Kidney epithelial cell (primary cell): ENCODE data around the gene PNLIPRP1. TPM values are rescaled to one million over a fixed set of nuclear protein-coding genes. Genes with fewer than 3 reads are reported as not detected.

Source experiments
- DNase-seq: peaks from one replicate; pipeline ENCODE4 v3.0.0-alpha.2; 2010; ENCODE audit warnings: low read depth
- H3K27me3 ChIP-seq: 2 replicates; pipeline ENCODE4 v1.6.0; 2011; ENCODE audit warnings: low read length; ENCODE audit not compliant: control insufficient read depth, insufficient read depth
- H3K36me3 ChIP-seq: 2 replicates; pipeline ENCODE4 v1.5.1; 2011; ENCODE audit warnings: low read length; ENCODE audit not compliant: control insufficient read depth, insufficient read depth
- H3K4me3 ChIP-seq: 2 replicates; pipeline ENCODE4 v1.5.1; 2011; ENCODE audit warnings: low read depth, mild to moderate bottlenecking, control low read depth, low read length
- total RNA-seq: library from RNA; depleted of rRNA; stranded (reverse); fragments of >200 nt; gene quantifications from 2 replicates; pipeline ENCODE4 v1.2.3, GENCODE V29; 2015
- TF ChIP-seq, protein P1 (sequence below): IDR thresholded peaks from 2 replicates; pipeline ENCODE4 v1.5.1; 2011; ENCODE audit warnings: mild to moderate bottlenecking, moderate library complexity, low read length, control low read depth, inconsistent platforms; ENCODE audit not compliant: insufficient read depth, poor library complexity, severe bottlenecking

PNLIPRP1 gene
- total RNA-seq, 1 donor from 2014 or later = not detected

DNA sequence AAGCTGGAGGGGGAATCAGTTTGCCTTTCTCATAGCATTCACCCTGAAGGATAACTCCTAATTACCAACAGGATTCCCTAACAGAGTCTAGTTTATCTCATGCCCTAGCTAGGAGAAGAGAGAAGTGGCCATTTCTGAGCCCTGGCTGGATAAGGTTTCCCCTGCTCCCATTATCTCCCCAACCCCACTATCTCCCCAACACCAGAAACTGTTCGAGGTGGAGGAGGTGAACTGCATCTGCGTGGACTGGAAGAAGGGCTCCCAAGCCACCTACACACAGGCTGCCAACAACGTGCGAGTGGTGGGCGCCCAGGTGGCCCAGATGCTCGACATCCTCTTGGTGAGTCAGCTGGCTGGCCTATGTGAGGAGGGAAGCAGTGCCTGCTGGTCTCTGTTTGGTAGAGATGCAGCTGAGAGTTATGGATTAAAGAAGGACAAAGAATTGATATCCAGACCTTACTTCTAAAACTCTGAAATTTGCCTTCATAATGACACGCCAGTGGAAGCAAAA, 3.8 kb downstream of the PNLIPRP1 start:
- TF ChIP-seq, protein P1, sequence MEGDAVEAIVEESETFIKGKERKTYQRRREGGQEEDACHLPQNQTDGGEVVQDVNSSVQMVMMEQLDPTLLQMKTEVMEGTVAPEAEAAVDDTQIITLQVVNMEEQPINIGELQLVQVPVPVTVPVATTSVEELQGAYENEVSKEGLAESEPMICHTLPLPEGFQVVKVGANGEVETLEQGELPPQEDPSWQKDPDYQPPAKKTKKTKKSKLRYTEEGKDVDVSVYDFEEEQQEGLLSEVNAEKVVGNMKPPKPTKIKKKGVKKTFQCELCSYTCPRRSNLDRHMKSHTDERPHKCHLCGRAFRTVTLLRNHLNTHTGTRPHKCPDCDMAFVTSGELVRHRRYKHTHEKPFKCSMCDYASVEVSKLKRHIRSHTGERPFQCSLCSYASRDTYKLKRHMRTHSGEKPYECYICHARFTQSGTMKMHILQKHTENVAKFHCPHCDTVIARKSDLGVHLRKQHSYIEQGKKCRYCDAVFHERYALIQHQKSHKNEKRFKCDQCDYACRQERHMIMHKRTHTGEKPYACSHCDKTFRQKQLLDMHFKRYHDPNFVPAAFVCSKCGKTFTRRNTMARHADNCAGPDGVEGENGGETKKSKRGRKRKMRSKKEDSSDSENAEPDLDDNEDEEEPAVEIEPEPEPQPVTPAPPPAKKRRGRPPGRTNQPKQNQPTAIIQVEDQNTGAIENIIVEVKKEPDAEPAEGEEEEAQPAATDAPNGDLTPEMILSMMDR = no peak
- H3K4me3 ChIP-seq = no peak overlapping the region
- H3K27me3 ChIP-seq = peaks cover 2% of the 10 kb centered on the region
- H3K36me3 ChIP-seq = no peaks in the 10 kb centered on the region
- no peak for DNase-seq

DNA sequence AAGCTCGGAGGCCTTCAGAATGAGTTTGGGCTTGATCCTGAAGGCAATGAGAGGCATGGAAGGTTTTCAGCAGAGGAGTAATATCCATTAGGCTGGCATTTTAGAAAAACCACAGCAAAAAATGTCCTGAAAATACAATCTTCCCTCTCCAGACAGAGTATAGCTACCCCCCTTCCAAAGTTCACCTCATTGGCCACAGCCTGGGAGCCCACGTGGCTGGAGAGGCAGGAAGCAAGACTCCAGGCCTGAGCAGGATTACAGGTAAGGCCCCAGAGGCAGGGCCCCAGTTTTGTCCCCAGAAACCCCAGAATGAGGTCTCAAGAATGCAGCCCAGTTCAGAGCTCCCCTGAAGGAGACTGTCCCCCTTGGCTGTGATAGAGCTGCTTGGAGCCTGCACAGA, 5.3 kb downstream of the PNLIPRP1 start:
- TF ChIP-seq, protein P1 = no peak
- Histone ChIP-seq H3K27me3 (peaks cover 2% of the 10 kb centered on the region), H3K36me3 (no peaks in the 10 kb centered on the region), H3K4me3 (no peak overlapping the region)
- DNase-seq = no peak

DNA sequence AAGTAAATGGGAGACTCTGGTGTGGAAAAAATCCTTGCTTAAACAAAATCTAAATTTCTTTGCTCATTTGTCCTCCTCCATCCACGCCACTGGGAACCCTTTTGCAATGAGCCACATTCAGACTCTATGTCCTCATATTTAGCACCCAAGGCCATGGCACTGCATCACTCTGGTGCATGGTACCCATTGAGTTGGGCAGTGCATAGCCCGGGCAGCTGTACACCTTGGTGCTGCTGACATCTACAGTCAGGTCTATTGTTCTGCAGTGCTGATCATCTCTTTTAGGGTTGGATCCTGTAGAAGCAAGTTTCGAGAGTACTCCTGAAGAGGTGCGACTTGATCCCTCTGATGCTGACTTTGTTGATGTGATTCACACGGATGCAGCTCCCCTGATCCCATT, 6.8 kb downstream of the PNLIPRP1 start:
- no peak for DNase-seq
- Histone ChIP-seq H3K4me3 (no peak overlapping the region), H3K27me3 (peaks cover 2% of the 10 kb centered on the region), H3K36me3 (no peaks in the 10 kb centered on the region)
- TF ChIP-seq, protein P1 = no peak

DNA sequence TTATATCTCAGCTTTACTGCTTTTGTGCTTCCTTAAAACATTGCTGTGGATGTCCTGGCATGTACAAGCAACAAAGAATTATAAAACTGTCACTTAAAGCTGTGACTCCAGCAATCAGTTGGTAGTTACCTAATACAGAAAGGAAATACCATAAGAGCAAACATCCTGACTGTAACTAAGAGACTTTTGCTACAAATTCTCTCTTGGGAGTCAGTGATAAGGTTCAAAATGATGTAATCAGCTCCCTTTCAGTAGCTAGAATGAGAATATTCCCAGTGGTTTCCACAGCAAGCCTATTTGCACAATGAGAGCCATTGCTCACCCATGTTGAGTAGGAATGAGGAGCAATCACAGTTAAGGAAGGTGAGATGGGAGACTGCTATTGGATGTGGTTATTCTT, 7.6 kb downstream of the PNLIPRP1 start:
- TF ChIP-seq, protein P1 = no peak
- Histone ChIP-seq H3K36me3 (no peaks in the 10 kb centered on the region), H3K4me3 (no peak overlapping the region), H3K27me3 (peaks cover 2% of the 10 kb centered on the region)
- no peak for DNase-seq

DNA sequence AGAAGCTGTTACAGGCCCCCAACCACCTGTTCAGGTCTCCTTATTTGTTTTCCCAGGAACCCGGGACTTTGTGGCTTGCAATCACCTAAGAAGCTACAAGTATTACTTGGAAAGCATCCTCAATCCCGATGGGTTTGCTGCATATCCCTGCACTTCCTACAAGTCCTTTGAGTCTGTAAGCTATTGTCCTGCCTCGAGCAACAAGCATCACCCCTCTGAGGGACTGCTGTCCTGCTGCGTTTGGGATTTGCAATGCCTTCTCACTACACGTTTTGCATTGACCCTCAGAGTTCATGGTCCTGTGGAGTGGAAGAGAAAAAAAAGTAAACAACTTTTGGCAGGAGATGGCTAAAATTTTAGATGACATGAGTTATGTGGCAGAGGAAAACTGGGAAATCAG, 9.2 kb downstream of the PNLIPRP1 start:
- H3K27me3 ChIP-seq = peaks cover 2% of the 10 kb centered on the region
- no peaks in the 10 kb centered on the region for H3K36me3 ChIP-seq
- TF ChIP-seq, protein P1 = no peak
- H3K4me3 ChIP-seq = no peak overlapping the region
- DNase-seq = no peak

DNA sequence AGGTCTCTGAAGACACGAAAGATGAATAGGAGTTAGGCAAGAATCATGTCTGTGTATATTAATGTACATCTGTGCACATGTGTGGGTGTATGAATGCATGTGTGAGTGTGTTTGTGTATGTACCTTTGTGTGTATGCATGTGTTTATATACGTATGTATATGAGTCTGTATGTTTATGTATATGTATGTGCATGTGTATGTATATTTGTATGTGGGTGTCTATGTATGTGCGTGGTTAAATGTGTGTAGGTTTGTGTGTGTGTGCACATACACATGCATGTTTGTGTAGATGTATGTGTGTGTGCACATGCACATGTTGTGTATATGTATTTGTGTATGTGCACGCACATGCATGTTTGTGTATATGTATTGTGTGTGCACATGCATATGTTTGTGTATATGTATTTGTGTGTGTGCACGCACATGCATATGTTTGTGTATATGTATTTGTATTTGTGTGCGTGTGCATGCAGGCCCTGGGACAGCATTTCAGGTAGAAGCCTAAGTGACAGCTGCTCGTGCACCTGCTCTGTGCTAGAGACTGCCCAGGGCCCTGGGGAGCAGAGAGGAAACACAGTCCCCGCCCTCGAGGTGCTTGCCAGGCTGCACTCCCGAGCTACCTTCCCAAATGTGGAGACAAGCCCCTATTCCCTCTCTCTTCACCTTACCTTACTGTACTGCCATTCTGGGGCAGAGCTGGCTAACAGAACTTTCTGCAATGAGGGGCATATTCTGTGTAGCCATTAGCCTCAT, 12.1 kb downstream of the PNLIPRP1 start:
- no peaks in the 10 kb centered on the region for H3K27me3 ChIP-seq
- DNase-seq = no peak
- TF ChIP-seq, protein P1 = no peak

More for the DNA sequence above, 12.1 kb downstream of the PNLIPRP1 start:
- H3K36me3 ChIP-seq = no peaks in the 10 kb centered on the region
- no peak overlapping the region for H3K4me3 ChIP-seq
